Measurements from ENCODE around the gene CYGB.
"Not testable (repeated sequence)": the region's sequence is repeated elsewhere in the genome, so short reads cannot be mapped to it uniquely, and the experiment has no call there.

CYGB gene

DNA sequence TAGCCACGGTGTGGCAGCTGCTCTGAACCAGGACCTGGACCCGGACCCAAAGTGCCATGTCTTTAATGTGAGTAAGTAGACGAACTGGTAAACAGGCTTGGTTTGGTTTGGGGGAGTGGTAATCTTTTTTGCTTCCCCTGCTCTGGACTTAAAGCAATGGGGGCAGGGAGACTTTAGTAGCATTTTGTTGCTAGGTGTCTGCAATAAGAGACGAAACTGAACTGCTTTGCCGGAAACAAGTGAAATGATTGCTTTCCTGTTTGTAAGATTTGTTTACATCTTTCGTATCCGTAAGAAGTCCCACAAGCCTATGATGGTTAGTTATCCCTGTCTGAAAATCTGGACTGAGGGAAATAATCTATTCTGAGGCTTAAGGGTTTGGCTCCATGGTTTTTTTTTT, 23.8 kb upstream of the CYGB start:
- no peak overlapping the region for H3K27ac Mint-ChIP-seq
- no peaks in the 10 kb centered on the region for H3K9me3 Mint-ChIP-seq
- H3K36me3 Mint-ChIP-seq (ENCODE audit: low read depth), result peaks cover 55% of the 10 kb centered on the region
- H3K4me3 Mint-ChIP-seq, result no peak overlapping the region
- H3K27me3 Mint-ChIP-seq (ENCODE audit: low read depth), result no peaks in the 10 kb centered on the region
- peaks cover 45% of the 10 kb centered on the region for H3K4me1 Mint-ChIP-seq (ENCODE audit: low read depth)

DNA sequence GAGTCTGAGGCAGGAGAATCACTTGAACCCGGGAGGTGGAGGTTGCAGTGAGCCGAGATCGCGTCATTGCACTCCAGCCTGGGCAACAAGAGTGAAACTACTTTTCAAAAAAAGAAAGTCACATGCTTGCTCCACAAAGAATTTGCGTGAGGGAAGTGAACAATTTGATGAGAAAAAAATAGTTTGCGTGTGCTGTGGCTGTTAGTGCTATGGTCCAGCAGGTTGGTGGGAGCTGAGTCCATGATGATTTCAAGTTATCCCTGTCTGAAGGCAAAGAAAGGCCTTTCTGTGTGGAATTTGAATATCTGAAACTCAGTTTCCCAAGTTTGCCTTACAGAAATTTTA, 23.3 kb upstream of the CYGB start:
- Mint-ChIP-seq H3K4me3 (no peak overlapping the region), H3K27ac (no peak overlapping the region), H3K36me3 (ENCODE audit: low read depth) (peaks cover 50% of the 10 kb centered on the region), H3K9me3 (no peaks in the 10 kb centered on the region), H3K4me1 (ENCODE audit: low read depth) (peaks cover 45% of the 10 kb centered on the region), H3K27me3 (ENCODE audit: low read depth) (no peaks in the 10 kb centered on the region)

DNA sequence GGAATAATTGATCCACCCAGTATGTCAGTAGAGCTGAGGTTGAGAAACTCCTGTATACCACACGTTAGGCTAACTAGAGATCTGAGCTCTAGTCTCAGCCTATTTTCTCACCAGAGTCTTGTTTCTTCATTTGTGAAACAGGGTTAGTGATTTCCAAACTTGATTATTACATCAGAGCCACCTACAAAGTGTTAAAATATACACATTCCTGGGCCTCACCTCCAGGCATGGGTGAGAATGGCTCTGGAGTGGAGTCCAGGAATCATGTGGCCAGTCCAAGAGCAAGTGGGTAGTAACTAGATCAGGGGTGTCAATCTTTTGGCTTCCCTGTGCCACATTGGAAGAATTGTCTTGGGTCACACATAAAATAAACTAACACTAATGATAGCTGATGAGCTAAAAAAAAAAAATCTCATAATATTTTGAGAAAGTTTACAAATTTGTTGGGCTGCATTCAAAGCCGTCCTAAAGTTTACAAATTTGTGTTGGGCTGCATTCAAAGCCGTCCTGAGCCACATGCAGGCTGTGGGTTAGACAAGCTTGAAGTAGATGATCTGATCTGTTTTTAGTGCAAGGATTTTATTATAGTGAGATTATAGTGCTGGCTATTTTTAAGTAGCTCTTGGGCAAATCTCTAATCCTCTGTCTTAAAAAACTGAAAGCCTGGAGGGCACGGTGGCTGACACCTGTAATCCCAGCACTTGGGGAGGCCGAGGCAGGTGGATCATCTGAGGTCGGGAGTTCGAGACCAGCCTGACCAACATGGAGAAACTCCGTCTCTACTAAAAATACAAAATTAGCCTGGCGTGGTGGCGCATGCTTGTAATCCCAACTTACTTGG, 22.7 kb upstream of the CYGB start:
- H3K4me3 Mint-ChIP-seq, result peak overlapping the region; percentile 57
- H3K36me3 Mint-ChIP-seq (ENCODE audit: low read depth), result peaks cover 47% of the 10 kb centered on the region
- H3K9me3 Mint-ChIP-seq, result no peaks in the 10 kb centered on the region
- H3K4me1 Mint-ChIP-seq (ENCODE audit: low read depth), result peaks cover 49% of the 10 kb centered on the region
- no peaks in the 10 kb centered on the region for H3K27me3 Mint-ChIP-seq (ENCODE audit: low read depth)
- H3K27ac Mint-ChIP-seq, result peak overlapping the region; percentile 55

DNA sequence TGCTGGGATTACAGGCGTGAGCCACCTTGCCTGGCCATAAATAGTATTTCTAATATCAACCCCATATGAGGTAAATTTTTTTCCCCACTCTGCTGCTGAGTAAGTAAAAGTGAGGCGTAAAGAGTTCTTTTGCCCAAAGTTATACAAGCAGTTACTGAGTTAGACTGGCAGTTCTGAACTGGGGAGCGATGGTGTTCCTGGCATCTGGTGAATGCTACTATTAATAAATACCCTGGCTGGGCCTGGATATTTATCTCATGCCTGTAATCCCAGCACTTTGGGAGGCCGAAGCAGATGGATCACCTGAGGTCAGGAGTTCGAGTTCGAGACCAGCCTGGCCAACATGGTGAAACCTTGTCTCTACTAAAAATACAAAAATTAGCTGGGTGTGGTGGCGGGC, 22.0 kb upstream of the CYGB start:
- H3K27ac Mint-ChIP-seq; H3K9me3 Mint-ChIP-seq; H3K27me3 Mint-ChIP-seq (ENCODE audit: low read depth): not testable (repeated sequence)
- peak overlapping the region; percentile 97 for H3K4me3 Mint-ChIP-seq
- H3K4me1 Mint-ChIP-seq (ENCODE audit: low read depth), result peaks cover 52% of the 10 kb centered on the region
- H3K36me3 Mint-ChIP-seq (ENCODE audit: low read depth), result peaks cover 46% of the 10 kb centered on the region

GRCh38 chr17:76558198-76559095, 20.9 kb upstream of the CYGB start:
- Mint-ChIP-seq H3K27ac (peak overlapping the region; percentile 94), H3K36me3 (ENCODE audit: low read depth) (peaks cover 45% of the 10 kb centered on the region), H3K4me1 (ENCODE audit: low read depth) (peaks cover 52% of the 10 kb centered on the region)

DNA sequence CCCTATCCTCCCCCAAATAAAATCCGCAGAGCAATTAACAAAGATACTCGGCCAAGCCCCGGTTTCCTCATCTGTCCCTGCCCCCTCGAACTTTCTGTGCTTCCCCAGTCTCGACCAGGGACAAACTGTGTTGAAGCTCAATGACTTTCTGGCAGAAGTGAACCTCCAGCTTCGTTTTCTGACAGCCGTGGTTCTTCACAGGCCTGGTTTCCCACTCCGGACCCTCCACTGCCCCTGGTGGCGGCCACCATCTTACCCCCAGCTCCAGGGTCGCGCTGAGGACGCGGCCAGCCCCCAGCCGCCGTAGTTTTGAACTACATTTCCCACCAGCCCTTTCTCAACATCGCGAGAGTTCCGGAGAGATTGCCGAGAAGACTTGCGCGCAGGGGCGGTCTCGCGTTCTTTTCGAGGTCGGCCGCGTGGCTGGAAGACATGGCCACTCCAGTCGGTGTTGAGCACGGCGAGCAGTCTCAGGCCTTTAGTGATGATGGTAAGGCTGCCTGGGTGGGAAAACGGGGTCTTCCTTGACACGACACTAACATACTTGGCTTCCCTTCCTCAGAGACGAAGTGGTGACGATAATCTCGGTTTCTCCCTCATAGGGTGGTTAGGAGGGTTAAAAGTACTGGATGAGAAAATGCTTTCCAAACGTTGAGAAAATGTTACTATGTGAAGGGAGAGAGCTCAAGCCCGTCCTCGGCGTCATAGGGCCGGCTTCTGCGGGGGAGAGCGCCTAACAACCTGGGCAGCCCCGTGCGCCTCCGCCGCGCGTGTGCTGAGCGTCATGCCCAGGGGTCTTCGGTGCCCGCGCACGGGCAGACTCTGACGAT, 20.1 kb upstream of the CYGB start:
- H3K4me3 Mint-ChIP-seq, result peak overlapping the region; percentile 97
- peaks cover 44% of the 10 kb centered on the region for H3K4me1 Mint-ChIP-seq (ENCODE audit: low read depth)
- peaks cover 37% of the 10 kb centered on the region for H3K36me3 Mint-ChIP-seq (ENCODE audit: low read depth)
- no peaks in the 10 kb centered on the region for H3K27me3 Mint-ChIP-seq (ENCODE audit: low read depth)
- no peaks in the 10 kb centered on the region for H3K9me3 Mint-ChIP-seq
- peak overlapping the region; percentile 94 for H3K27ac Mint-ChIP-seq

More at GRCh38 chr17:76558198-76559095, 20.9 kb upstream of the CYGB start:
- H3K9me3 Mint-ChIP-seq, result no peaks in the 10 kb centered on the region
- peak overlapping the region; percentile 97 for H3K4me3 Mint-ChIP-seq
- H3K27me3 Mint-ChIP-seq (ENCODE audit: low read depth), result no peaks in the 10 kb centered on the region

DNA sequence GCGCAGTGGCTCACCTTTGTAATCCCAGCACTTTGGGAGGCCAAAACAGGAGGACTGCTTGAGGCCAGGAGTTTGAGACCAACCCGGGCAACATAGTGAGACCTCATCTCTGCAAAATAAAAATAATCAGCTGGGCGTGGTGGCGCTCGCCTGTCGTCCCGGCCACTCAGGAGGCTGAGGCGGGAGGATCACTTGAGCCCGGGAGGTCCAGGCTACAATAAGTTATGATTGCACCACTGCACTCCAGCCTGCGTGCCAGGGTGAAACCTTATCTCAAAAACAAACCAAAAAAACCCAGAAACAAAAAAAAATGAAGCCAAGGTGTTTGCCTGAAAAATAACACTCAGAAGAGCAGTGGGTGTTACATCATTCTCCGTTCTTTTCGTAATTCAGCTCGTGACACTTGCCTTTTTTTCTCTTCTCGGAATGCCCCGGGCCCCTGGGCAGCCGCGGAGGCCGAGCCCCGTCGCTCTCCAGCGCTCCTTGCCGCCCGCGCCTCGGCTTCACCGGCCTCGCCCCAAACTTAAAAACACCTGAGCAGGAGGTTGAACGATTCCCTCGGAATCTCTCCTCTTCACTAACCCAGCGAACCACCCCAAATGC, 19.4 kb upstream of the CYGB start:
- H3K27ac Mint-ChIP-seq, result peak overlapping the region; percentile 94
- H3K9me3 Mint-ChIP-seq, result no peaks in the 10 kb centered on the region
- peak overlapping the region; percentile 97 for H3K4me3 Mint-ChIP-seq
- peaks cover 43% of the 10 kb centered on the region for H3K4me1 Mint-ChIP-seq (ENCODE audit: low read depth)
- H3K36me3 Mint-ChIP-seq (ENCODE audit: low read depth), result peaks cover 34% of the 10 kb centered on the region
- no peaks in the 10 kb centered on the region for H3K27me3 Mint-ChIP-seq (ENCODE audit: low read depth)

DNA sequence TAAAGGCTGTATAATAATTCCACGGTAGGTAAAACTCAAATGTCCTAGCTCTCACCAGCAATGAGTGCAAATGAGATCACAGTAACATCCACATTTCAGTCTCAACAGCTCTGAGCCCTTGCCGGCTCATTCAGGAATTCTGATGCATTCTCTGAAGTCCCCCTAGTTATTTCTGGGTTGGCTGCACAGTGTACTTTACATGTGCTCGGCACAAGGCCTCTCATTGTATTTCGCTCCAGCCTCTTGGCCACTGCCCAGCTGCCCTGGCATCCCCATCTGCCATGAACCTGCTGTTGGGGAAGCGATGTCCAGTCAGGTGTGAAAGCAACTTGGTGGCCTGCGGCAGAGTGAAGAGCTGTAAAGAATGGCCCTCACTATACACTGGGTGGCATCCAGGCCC, 16.6 kb upstream of the CYGB start:
- Mint-ChIP-seq H3K4me1 (ENCODE audit: low read depth) (peaks cover 32% of the 10 kb centered on the region), H3K36me3 (ENCODE audit: low read depth) (peaks cover 17% of the 10 kb centered on the region), H3K27ac (no peak overlapping the region), H3K27me3 (ENCODE audit: low read depth) (no peaks in the 10 kb centered on the region), H3K4me3 (no peak overlapping the region), H3K9me3 (no peaks in the 10 kb centered on the region)

- Mint-ChIP-seq H3K27ac (no peak overlapping the region), H3K9me3 (no peaks in the 10 kb centered on the region), H3K4me1 (ENCODE audit: low read depth) (peaks cover 26% of the 10 kb centered on the region), H3K27me3 (ENCODE audit: low read depth) (no peaks in the 10 kb centered on the region), H3K36me3 (ENCODE audit: low read depth) (peaks cover 13% of the 10 kb centered on the region), H3K4me3 (no peak overlapping the region)
These were observed 15.8 kb upstream of the CYGB start for GRCh38 chr17:76553178-76553908.

- Mint-ChIP-seq H3K36me3 (ENCODE audit: low read depth) (peaks cover 5% of the 10 kb centered on the region), H3K27me3 (ENCODE audit: low read depth) (no peaks in the 10 kb centered on the region), H3K27ac (no peak overlapping the region), H3K9me3 (no peaks in the 10 kb centered on the region), H3K4me3 (no peak overlapping the region), H3K4me1 (ENCODE audit: low read depth) (peaks cover 17% of the 10 kb centered on the region)
These were observed 14.2 kb upstream of the CYGB start for GRCh38 chr17:76551685-76552084.

DNA sequence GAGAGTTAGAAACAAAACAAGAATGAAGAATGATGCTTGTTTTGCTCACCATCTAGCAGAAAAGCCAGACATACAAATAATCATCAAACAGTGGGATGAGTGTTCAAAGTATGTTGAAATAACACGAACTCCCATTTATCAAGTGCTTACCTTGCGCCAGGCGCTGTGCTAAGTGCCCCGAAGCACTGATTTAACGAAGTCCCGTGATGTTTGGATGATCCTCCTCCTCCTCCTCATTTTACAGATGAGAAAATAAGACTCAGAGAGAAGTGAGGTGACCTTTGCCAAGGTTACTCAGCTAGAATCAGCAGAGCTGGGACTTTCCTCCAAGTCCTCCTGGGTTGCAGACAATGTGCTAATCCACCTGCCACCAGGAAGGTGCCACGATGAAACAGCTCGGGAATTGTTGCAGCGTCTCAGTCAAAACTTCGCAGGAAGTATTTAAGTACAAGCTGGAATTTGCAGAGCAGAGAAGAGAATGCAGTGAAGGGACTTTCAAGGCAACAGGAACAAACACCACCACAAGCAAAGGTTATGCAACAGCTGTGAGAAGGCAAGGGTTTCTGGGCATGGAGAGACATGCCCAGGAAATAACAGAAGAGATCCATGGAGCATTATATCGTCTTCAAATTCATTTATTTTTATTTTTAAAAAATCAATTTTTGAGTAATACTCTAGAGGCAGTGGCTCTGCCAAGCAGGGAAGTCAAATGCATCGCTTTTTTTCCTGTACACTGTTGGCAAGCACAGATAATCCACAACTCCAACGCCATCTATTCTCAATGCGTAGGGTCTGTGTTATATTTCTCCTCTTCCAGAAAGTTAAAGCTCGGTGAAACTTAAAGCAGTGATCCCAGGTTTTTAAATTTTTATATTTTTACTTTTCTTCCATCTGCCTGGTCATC, 13.5 kb upstream of the CYGB start:
- Mint-ChIP-seq H3K9me3 (no peaks in the 10 kb centered on the region), H3K36me3 (ENCODE audit: low read depth) (peaks cover 5% of the 10 kb centered on the region), H3K27ac (no peak overlapping the region), H3K27me3 (ENCODE audit: low read depth) (no peaks in the 10 kb centered on the region), H3K4me3 (peak overlapping the region; percentile 59), H3K4me1 (ENCODE audit: low read depth) (peaks cover 13% of the 10 kb centered on the region)

DNA sequence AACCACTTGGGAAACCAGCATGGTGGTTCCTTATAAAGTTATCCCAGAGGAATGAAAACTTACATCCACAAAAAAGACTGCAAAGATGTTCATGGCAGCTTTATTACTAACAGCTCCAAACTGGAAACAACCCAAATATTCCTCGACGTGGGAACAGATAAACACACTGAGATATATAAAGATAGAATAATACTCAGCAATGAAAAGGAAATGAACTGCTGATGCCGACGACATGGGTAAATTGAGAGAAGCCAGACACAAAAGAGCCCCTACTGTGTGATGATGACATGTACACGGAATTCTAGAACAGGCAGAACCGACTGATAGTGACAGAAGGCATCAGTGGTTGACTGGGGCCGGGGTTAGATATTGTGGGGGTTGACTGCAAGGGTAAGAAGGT, 12.0 kb upstream of the CYGB start:
- Mint-ChIP-seq H3K36me3 (ENCODE audit: low read depth) (peaks cover under 1% of the 10 kb centered on the region), H3K9me3 (no peaks in the 10 kb centered on the region), H3K4me1 (ENCODE audit: low read depth) (peaks cover 6% of the 10 kb centered on the region), H3K27me3 (ENCODE audit: low read depth) (no peaks in the 10 kb centered on the region), H3K4me3 (peak overlapping the region; percentile 4), H3K27ac (no peak overlapping the region)

GRCh38 chr17:76549215-76549518, 11.7 kb upstream of the CYGB start:
- Mint-ChIP-seq H3K9me3 (no peaks in the 10 kb centered on the region), H3K27ac (no peak overlapping the region), H3K27me3 (ENCODE audit: low read depth) (peaks cover under 1% of the 10 kb centered on the region), H3K4me3 (no peak overlapping the region), H3K36me3 (ENCODE audit: low read depth) (no peaks in the 10 kb centered on the region), H3K4me1 (ENCODE audit: low read depth) (peaks cover 5% of the 10 kb centered on the region)
